Endothelial cell of umbilical vein (primary cell): ENCODE data around the gene SCYGR7. TPM values are rescaled to one million over a fixed set of nuclear protein-coding genes. Genes with fewer than 3 reads are reported as not detected.

Source experiments
- BruUV-seq: library from RNA; stranded (reverse); fragments of 400-500 nt; replicated peaks from 2 replicates; lab custom pipeline; 2021; lab: Mats Ljungman, UMichigan
- CTCF ChIA-PET: fragments of 300-600, 350-600 bp; sonication (Branson Sonifier 250); formaldehyde crosslinking; loops from one replicate; lab custom pipeline; 2021; ENCODE audit warnings: antibody characterized with exemption, inconsistent platforms; lab: Charles Lee
- POLR2A ChIA-PET: fragments of 300-600, 350-600 bp; sonication (Branson Sonifier 250); formaldehyde crosslinking; loops from one replicate; lab custom pipeline; 2021; ENCODE audit warnings: antibody characterized with exemption, inconsistent platforms; lab: Charles Lee
- DNase-seq: peaks from one replicate; pipeline ENCODE4 v3.0.0-alpha.2; 2011; ENCODE audit warnings: low read depth, low spot score
- FAIRE-seq: peaks from 2 replicates; lab custom pipeline; 2011; peaks lifted over from hg19 to GRCh38; lab: Jason Lieb, UNC
- H2AFZ ChIP-seq: 2 replicates; pipeline ENCODE4 v1.6.0; 2012; ENCODE audit warnings: low read depth, low read length, control low read depth, inconsistent platforms
- H3K27ac ChIP-seq: 2 replicates; pipeline ENCODE4 v1.5.1; 2011; ENCODE audit warnings: low read depth, mild to moderate bottlenecking, control low read depth, low read length, moderate library complexity; ENCODE audit not compliant: insufficient read depth
- H3K27me3 ChIP-seq, 2 experiments: 2 replicates each; pipeline versions ENCODE4 v1.6.0 to v1.6.1; 2011; ENCODE audit warnings: low read length in 2 of 2, mixed read lengths in 1 of 2; ENCODE audit not compliant: control insufficient read depth in 2 of 2, insufficient read depth in 2 of 2
- H3K36me3 ChIP-seq, 2 experiments: 2 replicates in 1 of 2; 3 replicates in 1 of 2; pipeline ENCODE4 v1.5.1; 2011; ENCODE audit warnings: low read length in 2 of 2, mild to moderate bottlenecking in 1 of 2, moderate library complexity in 1 of 2; ENCODE audit not compliant: control insufficient read depth in 2 of 2, insufficient read depth in 2 of 2; ENCODE audit errors: extremely low read depth in 1 of 2
- H3K4me1 ChIP-seq: 3 replicates; pipeline ENCODE4 v1.5.1; 2011; ENCODE audit warnings: mild to moderate bottlenecking, low read length; ENCODE audit not compliant: control insufficient read depth, insufficient read depth; ENCODE audit errors: extremely low read depth
- H3K4me2 ChIP-seq: 2 replicates; pipeline ENCODE4 v1.6.1; 2011; ENCODE audit warnings: low read length, control low read depth, mixed read lengths; ENCODE audit not compliant: insufficient read depth
- H3K4me3 ChIP-seq, 3 experiments: fragments of 200-600 bp in 1 of 3; sonication (generic), shearing (Covaris generic) in 1 of 3; replicated peaks in 1 of 3; 2 replicates each; pipeline ENCODE4 v1.5.1; 2011 to 2016; ENCODE audit warnings: control low read depth in 3 of 3, low read length in 3 of 3, mild to moderate bottlenecking in 2 of 3, inconsistent platforms in 1 of 3, low read depth in 1 of 3, moderate library complexity in 1 of 3; ENCODE audit not compliant: insufficient read depth in 1 of 3
- H3K79me2 ChIP-seq: 2 replicates; pipeline ENCODE4 v1.6.0; 2012; ENCODE audit warnings: low read length, inconsistent platforms; ENCODE audit not compliant: control insufficient read depth, insufficient read depth
- H3K9ac ChIP-seq: replicated peaks from 2 replicates; pipeline ENCODE3; 2011; ENCODE audit warnings: low read length, control low read depth; ENCODE audit not compliant: insufficient read depth; ENCODE audit errors: extremely low read depth
- H3K9me1 ChIP-seq: replicated peaks from 3 replicates; pipeline ENCODE4 v1.6.0; 2011; ENCODE audit warnings: mild to moderate bottlenecking, low read length; ENCODE audit not compliant: control insufficient read depth, insufficient read depth; ENCODE audit errors: extremely low read depth
- H3K9me3 ChIP-seq: replicated peaks from 2 replicates; pipeline ENCODE4 v1.5.1; 2012; ENCODE audit warnings: low read length, inconsistent platforms; ENCODE audit not compliant: control insufficient read depth, insufficient read depth
- H4K20me1 ChIP-seq: replicated peaks from 2 replicates; pipeline ENCODE3; 2011; ENCODE audit warnings: mild to moderate bottlenecking, low read length; ENCODE audit not compliant: control insufficient read depth, insufficient read depth; ENCODE audit errors: extremely low read depth
- CTCF ChIP-seq, 2 donors: IDR thresholded peaks; 1 replicate in 1 of 2; 2 replicates in 1 of 2; pipeline ENCODE4 v1.5.1; 2011; ENCODE audit warnings: low read length in 2 of 2, mild to moderate bottlenecking in 2 of 2, moderate library complexity in 2 of 2, control low read depth in 1 of 2, inconsistent platforms in 1 of 2, low read depth in 1 of 2; ENCODE audit not compliant: insufficient read depth in 1 of 2; ENCODE audit errors: extremely low read depth in 1 of 2
- EZH2 ChIP-seq: IDR thresholded peaks from 2 replicates; pipeline ENCODE4 v1.6.1; 2012; ENCODE audit warnings: borderline replicate concordance, low read depth, mild to moderate bottlenecking, moderate library complexity, low read length, inconsistent platforms; ENCODE audit not compliant: severe bottlenecking
- FOS ChIP-seq: IDR thresholded peaks from 2 replicates; pipeline ENCODE4 v1.6.1; 2011; ENCODE audit warnings: mild to moderate bottlenecking, low read length, moderate library complexity, borderline replicate concordance; ENCODE audit not compliant: insufficient read depth
- GATA2 ChIP-seq: IDR thresholded peaks from 2 replicates; pipeline ENCODE4 v1.7.0; 2011; ENCODE audit warnings: low read depth, mild to moderate bottlenecking, moderate library complexity, mixed read lengths, low read length; ENCODE audit not compliant: insufficient read length, insufficient read depth
- JUN ChIP-seq: IDR thresholded peaks from 2 replicates; pipeline ENCODE4 v1.6.1; 2011; ENCODE audit warnings: borderline replicate concordance, low read depth; ENCODE audit not compliant: insufficient read length, insufficient read depth
- MAX ChIP-seq: IDR thresholded peaks from 2 replicates; pipeline ENCODE4 v1.6.1; 2011; ENCODE audit not compliant: insufficient read depth, insufficient read length
- MYC ChIP-seq: IDR thresholded peaks from one replicate; pipeline ENCODE4 v1.6.1; 2011; ENCODE audit warnings: mild to moderate bottlenecking, low read depth, low read length
- POLR2A ChIP-seq: IDR thresholded peaks from 2 replicates; pipeline ENCODE4 v1.6.1; 2012; ENCODE audit warnings: low read depth, mild to moderate bottlenecking, control low read depth, low read length
- POLR2AphosphoS5 ChIP-seq: IDR thresholded peaks from 2 replicates; pipeline ENCODE4 v1.6.1; 2012; ENCODE audit warnings: low read depth, mild to moderate bottlenecking, control low read depth, low read length, moderate library complexity; ENCODE audit not compliant: insufficient read depth
- dilution Hi-C: fragments of 300-500 bp; cut with MboI; formaldehyde crosslinking; loops from one replicate; pipeline ENCODE4 v1.15.0; 2019; ENCODE audit warnings: low sequenced_read_pairs; ENCODE audit not compliant: extremely low pct_ligation_motif_present
- intact Hi-C: fragments of 100-400 bp; cut with micrococcal nuclease; formaldehyde crosslinking; loops from one replicate; pipeline ENCODE4 v1.10.0; 2022
- polyA plus RNA-seq, 4 experiments: library from polyadenylated mRNA; depleted of rRNA in 3 of 4; stranded (reverse) in 3 of 4; unstranded in 1 of 4; fragments of >200 nt; gene quantifications; 2 replicates each; pipeline versions ENCODE4 v1.2.1 to v1.2.3, GENCODE V29; 2011 to 2012; ENCODE audit warnings: missing spikeins in 1 of 4
- total RNA-seq: library from RNA; stranded (reverse); gene quantifications from 2 replicates; pipeline ENCODE4 v1.2.3, GENCODE V29; 2021

The SCYGR7 gene
- total and polyA plus RNA-seq, 2 donors (not counting 3 experiments of a cell fraction or from before 2014, with no cell fraction given): not detected

- no peak overlapping the region for H3K9ac ChIP-seq
- CTCF ChIA-PET: interaction anchor here (4.0 kb wide), 1 partner anchor 90 kb away, joined by 69 read pairs; no protein-coding TSS in a partner anchor
- H3K79me2 ChIP-seq: no peaks in the 10 kb centered on the region
- no peaks in the 10 kb centered on the region for H3K4me1 ChIP-seq
- FAIRE-seq (no peak), DNase-seq (no peak)
- no peaks in the 10 kb centered on the region for H3K9me3 ChIP-seq
- TF ChIP-seq POLR2A (no peak), POLR2AphosphoS5 (no peak), GATA2 (no peak), JUN (no peak), EZH2 (no peak), MAX (no peak), MYC (no peak), CTCF (IDR thresholded peaks at IDR 0.05; ENCODE audit: extremely low read depth in 1 of 2, insufficient read depth in 1 of 2, low read depth in 1 of 2, low read length in 2 of 2) (no peak), FOS (no peak)
- POLR2A ChIA-PET: no interaction called here
- intact Hi-C loops (no loop called here), dilution Hi-C loops (no loop called here)
- H3K27me3 ChIP-seq: no peaks in the 10 kb centered on the region
- H3K36me3 ChIP-seq: no peaks in the 10 kb centered on the region
- no peak overlapping the region for H3K4me2 ChIP-seq
- no peak overlapping the region for H3K4me3 ChIP-seq
- no peak overlapping the region for H2AFZ ChIP-seq
- no peak overlapping the region for H3K27ac ChIP-seq
- no peaks in the 10 kb centered on the region for H4K20me1 ChIP-seq
- BruUV-seq: no TSS peak
- no peaks in the 10 kb centered on the region for H3K9me1 ChIP-seq
Measured at GRCh38 chr2:227772197-227772661, 44.1 kb downstream of the SCYGR7 start.
